Liver (tissue), 9 donors: Measurements from ENCODE around the gene TTC21B. TPM values are rescaled to one million over a fixed set of nuclear protein-coding genes. Genes with fewer than 3 reads are reported as not detected.

ENCODE experiments used
- DNase-seq: peaks from one replicate; pipeline ENCODE4 v3.0.0-alpha.2; 2017; ENCODE audit warnings: low spot score
- H3K27ac ChIP-seq, 2 donors: one replicate each; pipeline ENCODE4 v1.7.0; 2013; ENCODE audit warnings: inconsistent platforms in 2 of 2, low read length in 2 of 2, control low read depth in 1 of 2, low read depth in 1 of 2, mild to moderate bottlenecking in 1 of 2
- H3K27me3 ChIP-seq, 4 donors: one replicate each; pipeline versions ENCODE4 v1.6.1 to v1.7.0; 2013; ENCODE audit warnings: low read length in 3 of 4, inconsistent platforms in 1 of 4, mild to moderate bottlenecking in 1 of 4, moderate library complexity in 1 of 4; ENCODE audit not compliant: control insufficient read depth in 4 of 4, insufficient read depth in 4 of 4
- H3K36me3 ChIP-seq, 4 donors: one replicate each; pipeline versions ENCODE4 v1.6.1 to v1.7.0; 2013; ENCODE audit warnings: low read length in 3 of 4, mild to moderate bottlenecking in 3 of 4, low read depth in 1 of 4, moderate library complexity in 1 of 4; ENCODE audit not compliant: control insufficient read depth in 4 of 4, insufficient read depth in 3 of 4
- H3K4me1 ChIP-seq, 4 donors: one replicate each; pipeline versions ENCODE4 v1.6.1 to v1.7.0; 2013; ENCODE audit warnings: low read length in 3 of 4, mild to moderate bottlenecking in 3 of 4, moderate library complexity in 1 of 4; ENCODE audit not compliant: control insufficient read depth in 4 of 4, insufficient read depth in 4 of 4
- H3K4me3 ChIP-seq, 3 donors: one replicate each; pipeline versions ENCODE4 v1.6.1 to v1.7.0; 2013; ENCODE audit warnings: low read length in 3 of 3, control low read depth in 1 of 3, low read depth in 1 of 3, mild to moderate bottlenecking in 1 of 3
- H3K9ac ChIP-seq, 2 donors: one replicate each; pipeline ENCODE4 v1.7.0; 2013; ENCODE audit warnings: low read length in 2 of 2, mild to moderate bottlenecking in 2 of 2, moderate library complexity in 2 of 2, control low read depth in 1 of 2, low read depth in 1 of 2
- H3K9me3 ChIP-seq, 4 donors: one replicate each; pipeline versions ENCODE4 v1.6.1 to v1.7.0; 2013; ENCODE audit warnings: low read length in 3 of 4; ENCODE audit not compliant: control insufficient read depth in 4 of 4
- ATF3 ChIP-seq: IDR thresholded peaks from 2 replicates; pipeline ENCODE4 v1.6.1; 2016; ENCODE audit warnings: antibody characterized with exemption
- CTCF ChIP-seq: fragments of 150-350 bp; IDR thresholded peaks from 2 replicates; pipeline ENCODE4 v1.5.1; 2017; ENCODE audit warnings: improper control_type of control experiment, low read depth, low read length; ENCODE audit not compliant: missing input control
- EGR1 ChIP-seq, 2 donors: IDR thresholded peaks; 2 replicates each; pipeline ENCODE4 v1.6.1; 2016 to 2018; ENCODE audit warnings: antibody characterized with exemption in 2 of 2, low read depth in 2 of 2
- FOXA1 ChIP-seq: IDR thresholded peaks from 2 replicates; pipeline ENCODE4 v1.6.1; 2016; ENCODE audit warnings: antibody characterized with exemption
- GABPA ChIP-seq, 2 donors: IDR thresholded peaks in 1 of 2; conservative IDR thresholded peaks in 1 of 2; 2 replicates each; pipeline ENCODE4 v1.6.1; 2016; ENCODE audit warnings: antibody characterized with exemption in 2 of 2, mild to moderate bottlenecking in 1 of 2, moderate library complexity in 1 of 2
- HNF4A ChIP-seq, 2 donors: conservative IDR thresholded peaks; 2 replicates each; pipeline ENCODE4 v1.6.1; 2016; ENCODE audit warnings: antibody characterized with exemption in 2 of 2, mild to moderate bottlenecking in 2 of 2
- HNF4G ChIP-seq: IDR thresholded peaks from 2 replicates; pipeline ENCODE4 v1.6.1; 2016; ENCODE audit warnings: antibody characterized with exemption
- JUND ChIP-seq, 2 donors: IDR thresholded peaks; 2 replicates each; pipeline ENCODE4 v1.6.1; 2016; ENCODE audit warnings: antibody characterized with exemption in 2 of 2
- MAX ChIP-seq: IDR thresholded peaks from 2 replicates; pipeline ENCODE4 v1.6.1; 2016; ENCODE audit warnings: antibody characterized with exemption
- NR2F2 ChIP-seq: IDR thresholded peaks from 2 replicates; pipeline ENCODE4 v1.6.1; 2016; ENCODE audit warnings: antibody characterized with exemption
- RAD21 ChIP-seq, 2 donors: IDR thresholded peaks; 2 replicates each; pipeline ENCODE4 v1.6.1; 2016; ENCODE audit warnings: antibody characterized with exemption in 2 of 2, mild to moderate bottlenecking in 2 of 2
- REST ChIP-seq: IDR thresholded peaks from 2 replicates; pipeline ENCODE4 v1.6.1; 2016; ENCODE audit warnings: antibody characterized with exemption, mild to moderate bottlenecking
- RXRA ChIP-seq, 2 donors: IDR thresholded peaks; 2 replicates each; pipeline ENCODE4 v1.6.1; 2017 to 2018; ENCODE audit warnings: antibody characterized with exemption in 2 of 2, mild to moderate bottlenecking in 1 of 2
- SP1 ChIP-seq: IDR thresholded peaks from 2 replicates; pipeline ENCODE4 v1.6.1; 2018; ENCODE audit warnings: antibody characterized with exemption, mild to moderate bottlenecking
- TAF1 ChIP-seq: conservative IDR thresholded peaks from 2 replicates; pipeline ENCODE4 v1.6.1; 2016; ENCODE audit warnings: antibody characterized with exemption, mild to moderate bottlenecking
- YY1 ChIP-seq: IDR thresholded peaks from 2 replicates; pipeline ENCODE4 v1.6.1; 2016; ENCODE audit warnings: antibody characterized with exemption, mild to moderate bottlenecking
- ZBTB33 ChIP-seq: IDR thresholded peaks from 2 replicates; pipeline ENCODE4 v1.6.1; 2016; ENCODE audit warnings: antibody characterized with exemption
- WGBS: extraction: QIAGEN DNeasy Blood & Tissue Kit; methylation state at CpG from one replicate; pipeline ENCODE4 v1.1.7; 2013; 5-methylcytosine and 5-hydroxymethylcytosine counted together
- polyA plus RNA-seq, 2 donors: library from polyadenylated mRNA; stranded (reverse) in 1 of 2; unstranded in 1 of 2; fragments of 200-250 nt in 1 of 2; fragments of >200 nt in 1 of 2; fragmentation: Nextera tagmentation in 1 of 2; extraction: Ambion mirVana in 1 of 2; gene quantifications; one replicate each; pipeline versions ENCODE4 v1.2.1 to v1.2.3, GENCODE V29; 2013 to 2015
- total RNA-seq, 2 donors: library from RNA; depleted of rRNA; stranded (reverse); fragments of >200 nt; gene quantifications; one replicate each; pipeline ENCODE4 v1.2.3, GENCODE V29; 2014
- donor health status: healthy.
- donor health status: healthy.
- donor health status: healthy.
- donor health status: healthy.
- donor health status: healthy.

The TTC21B gene
- total and polyA plus RNA-seq, 4 donors, result 2.0 to 25.3 (median 12.7) TPM

GRCh38 chr2:165846056-165846455 lies 107.5 kb downstream of the TTC21B start:
- H3K27ac ChIP-seq, result no peak overlapping the region
- DNase-seq, result no peak
- no peaks in the 10 kb centered on the region for H3K4me1 ChIP-seq
- no peak overlapping the region for H3K4me3 ChIP-seq
- H3K27me3 ChIP-seq, result no peaks in the 10 kb centered on the region
- 97% methylated on average over 7 of the region's 7 CpGs for WGBS
- TF ChIP-seq HNF4G (no peak), ZBTB33 (no peak), RXRA (IDR thresholded peaks at IDR 0.05) (no peak), YY1 (no peak), EGR1 (IDR thresholded peaks at IDR 0.05; ENCODE audit: low read depth in 2 of 2) (no peak), RAD21 (IDR thresholded peaks at IDR 0.05) (no peak)
- no peak overlapping the region for H3K9ac ChIP-seq
- no peaks in the 10 kb centered on the region for H3K36me3 ChIP-seq
- no peaks in the 10 kb centered on the region for H3K9me3 ChIP-seq

- Histone ChIP-seq H3K27ac (no peak overlapping the region), H3K36me3 (no peaks in the 10 kb centered on the region), H3K4me1 (no peaks in the 10 kb centered on the region), H3K9me3 (no peaks in the 10 kb centered on the region), H3K4me3 (no peak overlapping the region), H3K9ac (no peak overlapping the region), H3K27me3 (no peaks in the 10 kb centered on the region)
- 76% methylated on average over 2 of the region's 2 CpGs for WGBS
- TF ChIP-seq REST (no peak), GABPA (IDR thresholded peaks at IDR 0.05 in 1 of 2, conservative IDR thresholded peaks at IDR 0.05 in 1 of 2) (no peak), FOXA1 (no peak), ATF3 (no peak), JUND (IDR thresholded peaks at IDR 0.05) (no peak), RAD21 (IDR thresholded peaks at IDR 0.05) (no peak), NR2F2 (no peak), SP1 (no peak), CTCF (no peak), HNF4G (no peak), MAX (no peak), YY1 (no peak), EGR1 (IDR thresholded peaks at IDR 0.05; ENCODE audit: low read depth in 2 of 2) (no peak), HNF4A (conservative IDR thresholded peaks at IDR 0.05) (no peak), TAF1 (no peak)
- no peak for DNase-seq
Measured at GRCh38 chr2:165844216-165844615, 109.4 kb downstream of the TTC21B start.
